Heart left ventricle (tissue), 13 donors: ENCODE measurements around the gene TRPM8.

Experiments
- CTCF ChIP-seq, 12 donors: fragments of 200-600 bp; sonication (generic) in 4 of 12; IDR thresholded peaks; one replicate each; pipeline versions ENCODE4 v1.5.0 to v1.8.0; 2018 to 2022; ENCODE audit warnings: antibody characterized with exemption in 12 of 12, mild to moderate bottlenecking in 5 of 12
- POLR2A ChIP-seq, 2 donors: fragments of 450-650 bp; IDR thresholded peaks; one replicate each; pipeline ENCODE4 v1.6.1; 2017; ENCODE audit warnings: antibody characterized with exemption in 2 of 2, mild to moderate bottlenecking in 2 of 2, moderate library complexity in 2 of 2
- donor health status: ischemic (EF 13 %, LVEDD 7.1; RV severe dilation, severe dysfunction).
- donor health status: DM: no; HTN: yes; CAD: no.
- donor health status: DM: no; HTN: no; CAD: no.
- donor health status: ischemic (EF 25% LVEDD 6.9; RV normal size, moderate dysfunction).
- donor health status: ischemic (EF 25% LVEDD 5.7; RV mildly dilated, moderate dysfunction).
- donor health status: ischemic (EF 35%, LVEDD 5.7; RV mildly dilated, moderate dysfunction).
- donor health status: nonischemic (EF 11% LVEDD 7.7; RV severe dilation, severe dysfunction).
- donor health status: DM: yes; HTN: yes; CAD: no.
- donor health status: PGD.
- donor health status: ischemic (EF 29% LVEDD 5.4; RV normal size, mild dysfunction).
- donor health status: nonischemic (EF 23%, LVEDD 6.1; RV moderate dilation, normal function).

GRCh38 chr2:234005126-234005525 lies 88.0 kb downstream of the TRPM8 start:
- TF ChIP-seq CTCF (IDR thresholded peaks at IDR 0.05) (no peak), POLR2A (IDR thresholded peaks at IDR 0.05) (no peak)
